HG02763 (cell line): ENCODE results near the gene SNED1.

Source experiments
- ATAC-seq: cut with Tn5 transposase; IDR thresholded peaks from one replicate; pipeline ENCODE4 v1.9.1; 2021; ENCODE audit warnings: mild to moderate bottlenecking, moderate library complexity; ENCODE audit not compliant: unreplicated experiment

Gene SNED1

GRCh38 chr2:241003830-241004564, 5.6 kb downstream of the SNED1 start:
- ATAC-seq, result no peak

GRCh38 chr2:241005569-241005968, 7.2 kb downstream of the SNED1 start:
- ATAC-seq, result no peak

- no peak for ATAC-seq
Measured at GRCh38 chr2:241006412-241006811, 8.0 kb downstream of the SNED1 start.

GRCh38 chr2:241007111-241007510, 8.7 kb downstream of the SNED1 start:
- no peak for ATAC-seq

- no peak for ATAC-seq
Measured at GRCh38 chr2:241007880-241008710, 9.7 kb downstream of the SNED1 start.

GRCh38 chr2:241008711-241009121, 10.3 kb downstream of the SNED1 start:
- ATAC-seq, result no peak

GRCh38 chr2:241009191-241009590, 10.8 kb downstream of the SNED1 start:
- ATAC-seq, result no peak

GRCh38 chr2:241009601-241010530, 11.4 kb downstream of the SNED1 start:
- no peak for ATAC-seq

- ATAC-seq, result no peak
Measured at GRCh38 chr2:241010531-241011295, 12.3 kb downstream of the SNED1 start.

- no peak for ATAC-seq
Measured at GRCh38 chr2:241011296-241011600, 12.8 kb downstream of the SNED1 start.

GRCh38 chr2:241011751-241012510, 13.5 kb downstream of the SNED1 start:
- no peak for ATAC-seq

GRCh38 chr2:241014224-241014623, 15.8 kb downstream of the SNED1 start:
- no peak for ATAC-seq

GRCh38 chr2:241014764-241015163, 16.3 kb downstream of the SNED1 start:
- no peak for ATAC-seq

GRCh38 chr2:241015439-241015838, 17.0 kb downstream of the SNED1 start:
- ATAC-seq, result no peak

GRCh38 chr2:241017228-241017940, 19.0 kb downstream of the SNED1 start:
- no peak for ATAC-seq

- no peak for ATAC-seq
Measured at GRCh38 chr2:241018051-241018891, 19.9 kb downstream of the SNED1 start.

GRCh38 chr2:241019441-241020139, 21.2 kb downstream of the SNED1 start:
- no peak for ATAC-seq

GRCh38 chr2:241020201-241020600, 21.8 kb downstream of the SNED1 start:
- no peak for ATAC-seq
